ENCODE measurements around the gene RBM47.
"Not testable (repeated sequence)": the region's sequence is repeated elsewhere in the genome, so short reads cannot be mapped to it uniquely, and the experiment has no call there.

RBM47 gene

DNA sequence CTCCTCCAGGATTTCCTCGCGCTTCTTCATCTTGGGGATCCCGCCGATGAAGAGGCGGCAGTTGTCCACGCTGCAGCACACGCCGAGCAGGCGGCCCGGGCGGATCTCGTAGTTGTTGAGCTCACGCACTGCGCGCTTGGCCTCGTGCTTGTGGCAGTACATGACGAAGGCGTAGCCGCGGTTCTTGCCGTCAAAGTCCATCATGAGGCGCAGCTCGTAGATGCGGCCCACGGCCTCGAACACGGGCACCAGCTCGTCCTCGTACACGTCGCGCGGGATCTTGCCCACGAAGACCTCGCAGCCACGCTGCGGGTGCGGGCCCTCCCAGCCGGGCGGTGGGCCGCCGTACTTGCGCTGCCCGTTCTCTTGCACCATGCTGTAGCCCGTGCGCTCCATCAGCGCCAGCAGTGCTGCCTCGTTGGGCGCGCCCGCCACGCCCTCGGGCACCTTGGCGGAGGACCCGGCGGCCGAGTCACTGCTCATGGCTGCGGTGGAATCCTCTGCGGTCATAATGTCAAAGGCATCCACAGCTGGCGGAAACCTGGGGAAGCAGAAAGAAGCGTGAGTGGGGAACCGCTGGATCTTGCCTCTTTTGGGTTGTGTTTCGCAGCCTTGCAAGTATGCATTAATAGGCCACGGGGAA, 191.2 kb downstream of the RBM47 start:
- H3K4me1 Mint-ChIP-seq (ENCODE audit: low read depth in 2 of 2) = no peaks in the 10 kb centered on the region
- H3K4me3 Mint-ChIP-seq = no peak overlapping the region
- no peaks in the 10 kb centered on the region for H3K9me3 Mint-ChIP-seq
- H3K27me3 Mint-ChIP-seq = peaks cover 15 to 18% of the 10 kb centered on the region in 2 donors
- no peaks in the 10 kb centered on the region for H3K36me3 Mint-ChIP-seq (ENCODE audit: insufficient read depth)
- H3K27ac Mint-ChIP-seq = no peak overlapping the region
- ATAC-seq (replicated peaks) (no peak), DNase-seq (no peak)

DNA sequence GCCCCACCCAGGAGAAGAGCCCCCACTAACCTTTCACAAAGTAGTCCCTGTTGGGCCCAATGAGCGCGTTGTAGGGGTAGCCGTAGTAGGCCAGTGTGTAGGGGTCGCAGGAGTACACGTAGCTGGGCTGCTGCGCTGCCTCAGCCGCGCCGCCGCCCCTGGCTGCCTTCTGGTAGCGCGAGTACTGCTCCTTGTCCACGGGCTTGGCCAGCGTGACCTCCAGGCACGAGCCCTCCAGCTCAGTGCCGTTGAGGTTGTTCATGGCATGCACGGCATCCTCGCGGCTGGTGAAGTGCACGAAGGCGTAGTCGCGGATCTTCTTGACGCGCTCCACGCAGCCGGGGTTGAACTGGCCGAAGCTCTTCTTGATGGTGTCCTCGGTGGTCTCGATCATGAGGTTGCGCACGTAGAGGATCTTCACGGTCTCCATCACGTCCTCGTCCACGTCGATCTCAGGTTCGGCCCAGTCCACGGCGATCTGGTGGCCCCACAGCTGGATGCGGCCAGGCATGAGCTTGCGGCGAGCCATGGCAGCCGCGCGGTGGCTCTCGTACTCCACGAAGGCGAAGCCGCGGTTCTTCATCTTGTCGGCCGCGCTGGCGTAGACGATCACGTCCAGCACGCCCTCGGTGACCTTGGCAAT, 191.8 kb downstream of the RBM47 start:
- ATAC-seq (replicated peaks) = no peak
- no peak for DNase-seq
- Mint-ChIP-seq H3K27me3 (peaks cover 13 to 14% of the 10 kb centered on the region in 2 donors), H3K4me3 (no peak overlapping the region), H3K27ac (no peak overlapping the region), H3K9me3 (no peaks in the 10 kb centered on the region), H3K4me1 (ENCODE audit: low read depth in 2 of 2) (no peaks in the 10 kb centered on the region), H3K36me3 (ENCODE audit: insufficient read depth) (no peaks in the 10 kb centered on the region)

- not testable (repeated sequence) for H3K4me3 Mint-ChIP-seq; DNase-seq; H3K9me3 Mint-ChIP-seq; ATAC-seq (replicated peaks); H3K27ac Mint-ChIP-seq; H3K27me3 Mint-ChIP-seq; H3K36me3 Mint-ChIP-seq (ENCODE audit: insufficient read depth); H3K4me1 Mint-ChIP-seq (ENCODE audit: low read depth in 2 of 2)
These were observed 194.4 kb downstream of the RBM47 start for GRCh38 chr4:40435306-40435705.

DNA sequence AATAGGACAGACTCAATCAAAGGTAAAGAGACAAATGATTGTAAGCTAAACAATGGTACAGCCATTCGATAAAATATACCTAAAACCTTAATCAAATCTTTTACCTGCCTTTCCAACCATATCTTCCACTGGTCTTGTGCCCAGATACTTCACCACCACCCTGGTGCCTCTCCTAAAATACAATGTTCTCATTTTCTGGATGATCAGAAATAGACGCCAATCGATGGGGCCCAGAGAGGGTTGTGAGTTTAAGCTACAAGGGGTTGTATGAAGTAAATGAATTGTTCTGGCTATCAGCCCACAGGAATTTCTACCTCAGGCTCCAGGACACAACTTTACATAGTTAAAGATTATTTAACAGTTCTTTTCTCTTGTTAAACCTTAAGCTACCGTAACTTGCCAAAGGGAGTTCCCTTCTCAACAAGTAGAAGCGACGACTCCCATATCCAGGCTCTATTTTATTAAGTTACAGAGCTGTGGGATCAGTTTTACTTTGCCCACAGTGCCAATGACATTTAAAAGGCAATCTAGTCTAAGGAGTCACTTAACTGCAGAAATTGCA, 195.5 kb downstream of the RBM47 start:
- H3K4me1 Mint-ChIP-seq (ENCODE audit: low read depth in 2 of 2) = no peaks in the 10 kb centered on the region
- no peak for DNase-seq
- no peak overlapping the region for H3K27ac Mint-ChIP-seq
- H3K36me3 Mint-ChIP-seq (ENCODE audit: insufficient read depth) = no peaks in the 10 kb centered on the region
- no peak for ATAC-seq (replicated peaks)
- H3K4me3 Mint-ChIP-seq = no peak overlapping the region
- H3K9me3 Mint-ChIP-seq = no peaks in the 10 kb centered on the region
- no peaks in the 10 kb centered on the region for H3K27me3 Mint-ChIP-seq

DNA sequence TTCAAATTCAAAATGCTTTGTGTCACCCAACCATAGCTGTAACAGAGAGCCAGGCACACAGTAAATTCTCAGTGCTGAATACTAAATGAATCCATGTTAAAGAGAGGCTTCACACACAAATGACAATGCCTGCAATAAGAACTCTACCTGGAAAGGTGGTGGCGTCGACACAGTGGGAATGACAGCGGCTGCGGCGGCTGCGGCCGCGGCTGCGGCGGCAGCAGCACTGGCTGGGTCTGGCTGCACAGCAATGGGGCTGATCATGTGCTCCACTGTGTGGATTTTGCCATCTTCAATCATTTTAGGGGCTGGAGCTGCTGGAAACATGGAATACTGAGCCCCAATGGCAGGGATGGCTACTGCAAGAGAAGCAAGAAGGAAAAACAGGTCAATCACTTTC, 197.2 kb downstream of the RBM47 start:
- DNase-seq (no peak), ATAC-seq (replicated peaks) (no peak)
- Mint-ChIP-seq H3K4me3 (no peak overlapping the region), H3K36me3 (ENCODE audit: insufficient read depth) (no peaks in the 10 kb centered on the region), H3K4me1 (ENCODE audit: low read depth in 2 of 2) (no peaks in the 10 kb centered on the region), H3K27ac (no peak overlapping the region), H3K27me3 (no peaks in the 10 kb centered on the region), H3K9me3 (no peaks in the 10 kb centered on the region)

GRCh38 chr4:40427871-40428270, 201.8 kb downstream of the RBM47 start:
- H3K9me3 Mint-ChIP-seq; DNase-seq; ATAC-seq (replicated peaks); H3K27ac Mint-ChIP-seq; H3K4me3 Mint-ChIP-seq; H3K36me3 Mint-ChIP-seq (ENCODE audit: insufficient read depth); H3K4me1 Mint-ChIP-seq (ENCODE audit: low read depth in 2 of 2): not testable (repeated sequence)
- H3K27me3 Mint-ChIP-seq = peaks cover 6 to 21% of the 10 kb centered on the region in 2 donors

GRCh38 chr4:40427128-40427527, 202.5 kb downstream of the RBM47 start:
- H3K27ac Mint-ChIP-seq = no peak overlapping the region
- H3K4me1 Mint-ChIP-seq (ENCODE audit: low read depth in 2 of 2) = no peaks in the 10 kb centered on the region
- H3K4me3 Mint-ChIP-seq = no peak overlapping the region
- ATAC-seq (replicated peaks) (no peak), DNase-seq (no peak)
- peaks cover 2% of the 10 kb centered on the region for H3K36me3 Mint-ChIP-seq (ENCODE audit: insufficient read depth)
- no peaks in the 10 kb centered on the region for H3K9me3 Mint-ChIP-seq
- peaks cover 6 to 21% of the 10 kb centered on the region in 2 donors for H3K27me3 Mint-ChIP-seq

- peaks cover 2% of the 10 kb centered on the region for H3K36me3 Mint-ChIP-seq (ENCODE audit: insufficient read depth)
These were observed 203.7 kb downstream of the RBM47 start for GRCh38 chr4:40425799-40426574.

DNA sequence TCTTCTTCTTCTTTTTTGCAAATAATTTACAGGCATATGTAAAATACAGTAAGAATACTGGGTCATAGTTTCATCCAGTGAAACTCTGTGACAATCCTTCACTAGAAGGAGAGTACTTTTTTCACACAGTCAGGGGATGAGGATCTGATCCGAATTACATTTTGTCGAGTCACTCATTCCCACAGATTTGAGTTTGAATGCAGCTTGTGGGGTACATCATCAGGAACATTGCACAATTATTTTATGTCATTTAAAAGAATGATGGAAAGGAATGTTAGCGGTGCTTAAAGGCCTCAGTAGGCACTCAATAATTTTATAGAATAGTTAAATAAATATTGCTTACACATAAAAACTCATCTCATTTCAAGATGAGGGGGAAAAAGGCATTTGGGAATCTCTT, 205.9 kb downstream of the RBM47 start:
- DNase-seq (no peak), ATAC-seq (replicated peaks) (no peak)
- peaks cover 2% of the 10 kb centered on the region for H3K36me3 Mint-ChIP-seq (ENCODE audit: insufficient read depth)
- no peaks in the 10 kb centered on the region for H3K9me3 Mint-ChIP-seq
- H3K4me1 Mint-ChIP-seq (ENCODE audit: low read depth in 2 of 2) = no peaks in the 10 kb centered on the region
- no peak overlapping the region for H3K27ac Mint-ChIP-seq
- peaks cover 6 to 26% of the 10 kb centered on the region in 2 donors for H3K27me3 Mint-ChIP-seq
- H3K4me3 Mint-ChIP-seq = no peak overlapping the region

More at GRCh38 chr4:40425799-40426574, 203.7 kb downstream of the RBM47 start:
- no peak overlapping the region for H3K27ac Mint-ChIP-seq
- ATAC-seq (replicated peaks) (no peak), DNase-seq (no peak)
- H3K4me3 Mint-ChIP-seq = no peak overlapping the region
- peaks cover 6 to 21% of the 10 kb centered on the region in 2 donors for H3K27me3 Mint-ChIP-seq
- no peaks in the 10 kb centered on the region for H3K4me1 Mint-ChIP-seq (ENCODE audit: low read depth in 2 of 2)
- no peaks in the 10 kb centered on the region for H3K9me3 Mint-ChIP-seq

DNA sequence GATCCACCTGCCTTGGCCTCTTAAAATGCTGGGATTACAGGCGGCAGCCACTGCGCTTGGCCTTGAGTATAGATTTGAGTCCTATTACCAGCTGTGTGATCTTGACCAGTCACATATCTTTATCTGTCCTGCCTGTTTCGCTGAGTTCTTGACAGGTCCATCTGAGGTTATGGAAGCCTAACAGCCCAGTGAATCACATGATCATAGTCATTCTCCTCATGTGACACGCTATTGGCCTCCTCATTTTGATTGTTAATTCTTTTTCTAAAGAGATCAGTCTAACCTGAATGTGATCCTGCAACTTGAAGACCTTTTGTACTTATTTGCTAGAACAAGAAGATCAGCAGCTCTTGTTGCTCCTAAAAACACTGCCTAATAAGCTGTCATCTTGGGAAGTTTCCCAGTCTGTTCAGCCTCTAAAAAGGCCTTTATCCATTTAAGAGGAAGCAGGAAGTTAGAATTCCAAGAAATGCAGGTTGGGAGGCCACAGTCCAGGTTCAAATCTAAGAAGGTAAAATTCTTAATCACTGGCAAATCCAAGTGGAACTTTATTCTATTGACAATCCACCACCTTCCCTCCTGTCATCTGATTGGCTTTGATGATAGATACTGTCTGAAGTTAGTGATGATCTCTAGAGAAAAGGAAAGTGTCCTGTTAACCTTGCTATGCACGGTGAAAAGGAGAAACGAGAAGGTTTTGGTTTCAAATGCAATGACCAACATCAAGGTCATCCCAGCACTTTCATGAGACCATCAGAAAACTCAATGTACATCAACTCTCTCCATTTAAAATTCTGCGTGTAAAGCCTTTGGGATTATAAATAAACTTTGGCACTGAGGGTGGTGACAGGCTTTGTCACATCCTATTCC, 207.6 kb downstream of the RBM47 start:
- Mint-ChIP-seq H3K9me3 (no peaks in the 10 kb centered on the region), H3K27ac (no peak overlapping the region), H3K36me3 (ENCODE audit: insufficient read depth) (peaks cover 2% of the 10 kb centered on the region), H3K4me1 (ENCODE audit: low read depth in 2 of 2) (no peaks in the 10 kb centered on the region), H3K27me3 (peaks cover 10 to 35% of the 10 kb centered on the region in 2 donors), H3K4me3 (no peak overlapping the region)
- ATAC-seq (replicated peaks) (no peak), DNase-seq (no peak)

- Mint-ChIP-seq H3K27ac (no peak overlapping the region), H3K27me3 (peaks cover 12 to 29% of the 10 kb centered on the region in 2 donors), H3K4me3 (no peak overlapping the region), H3K36me3 (ENCODE audit: insufficient read depth) (no peaks in the 10 kb centered on the region), H3K4me1 (ENCODE audit: low read depth in 2 of 2) (no peaks in the 10 kb centered on the region), H3K9me3 (no peaks in the 10 kb centered on the region)
- no peak for DNase-seq
- ATAC-seq (replicated peaks) = no peak
These were observed 210.3 kb downstream of the RBM47 start for GRCh38 chr4:40419231-40419912.

GRCh38 chr4:40418430-40419230, 211.0 kb downstream of the RBM47 start:
- ATAC-seq (replicated peaks) (no peak), DNase-seq (no peak)
- Mint-ChIP-seq H3K36me3 (ENCODE audit: insufficient read depth) (no peaks in the 10 kb centered on the region), H3K27me3 (peaks cover 12 to 33% of the 10 kb centered on the region in 2 donors), H3K4me3 (no peak overlapping the region), H3K9me3 (no peaks in the 10 kb centered on the region), H3K4me1 (ENCODE audit: low read depth in 2 of 2) (no peaks in the 10 kb centered on the region), H3K27ac (no peak overlapping the region)

Measured in effector memory CD8-positive, alpha-beta T cell (primary cell).